AG09309 (cell line): ENCODE results near the gene ACTN1.
A peak's percentile ranks its signal among the peaks of the same experiment; 100 is the strongest.

ENCODE experiments used
- DNase-seq: peaks from one replicate; pipeline ENCODE4 v3.0.0-alpha.2; 2010; ENCODE audit warnings: low read depth
- H3K4me3 ChIP-seq: 2 replicates; pipeline ENCODE4 v1.5.1; 2011; ENCODE audit warnings: mild to moderate bottlenecking, low read depth, low read length, moderate library complexity; ENCODE audit not compliant: control insufficient read depth
- CTCF ChIP-seq: IDR thresholded peaks from 2 replicates; pipeline ENCODE4 v1.5.1; 2011; ENCODE audit warnings: mild to moderate bottlenecking, low read depth, low read length, inconsistent platforms; ENCODE audit not compliant: insufficient read depth, control insufficient read depth; ENCODE audit errors: missing control alignments

The ACTN1 gene

GRCh38 chr14:68840454-68840853 lies 138.6 kb downstream of the ACTN1 start:
- TF ChIP-seq CTCF = no peak
- DNase-seq = no peak
- H3K4me3 ChIP-seq = no peak overlapping the region

- no peak for TF ChIP-seq CTCF
- DNase-seq = no peak
- H3K4me3 ChIP-seq = no peak overlapping the region
Observed at GRCh38 chr14:68836082-68836481, 143.0 kb downstream of the ACTN1 start.

DNA sequence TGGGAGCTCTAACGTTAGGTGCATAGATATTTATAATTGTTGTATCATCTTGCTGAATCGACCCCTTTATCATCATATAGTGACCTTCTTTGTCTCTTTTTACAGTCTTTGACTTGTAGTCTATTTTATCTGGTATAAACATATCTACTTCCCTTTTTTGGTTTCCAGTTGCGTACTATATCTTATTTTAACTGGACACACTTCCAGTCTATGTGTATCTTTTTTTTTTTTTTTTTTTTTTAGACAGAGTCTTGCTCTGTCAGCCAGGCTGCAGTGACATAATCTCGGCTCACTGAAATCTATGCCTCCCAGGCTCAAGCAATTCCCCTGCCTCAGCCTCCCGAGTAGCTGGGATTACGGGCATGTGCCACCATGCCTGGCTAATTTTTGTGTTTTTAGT lies 144.3 kb downstream of the ACTN1 start:
- H3K4me3 ChIP-seq = no peak overlapping the region
- no peak for DNase-seq
- TF ChIP-seq CTCF = no peak

DNA sequence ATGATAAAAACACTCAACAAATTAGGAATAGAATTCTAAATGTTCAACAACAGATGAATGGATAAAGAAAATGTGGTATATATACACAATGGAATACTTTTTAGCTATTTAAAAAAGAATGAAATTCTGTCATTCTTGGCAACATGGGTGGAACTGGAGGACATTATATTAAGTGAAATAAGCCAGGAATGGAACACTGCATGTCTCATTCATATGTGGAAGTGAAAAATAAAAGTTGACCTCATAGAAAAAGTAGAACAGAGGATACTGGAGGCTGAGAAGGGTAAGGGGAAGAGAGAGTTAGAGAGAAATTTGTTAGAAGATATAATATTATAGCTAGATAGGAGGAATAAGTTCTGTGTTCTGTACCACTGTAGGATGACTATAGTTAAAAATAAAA lies 150.4 kb downstream of the ACTN1 start:
- no peak overlapping the region for H3K4me3 ChIP-seq
- DNase-seq = no peak
- no peak for TF ChIP-seq CTCF

DNA sequence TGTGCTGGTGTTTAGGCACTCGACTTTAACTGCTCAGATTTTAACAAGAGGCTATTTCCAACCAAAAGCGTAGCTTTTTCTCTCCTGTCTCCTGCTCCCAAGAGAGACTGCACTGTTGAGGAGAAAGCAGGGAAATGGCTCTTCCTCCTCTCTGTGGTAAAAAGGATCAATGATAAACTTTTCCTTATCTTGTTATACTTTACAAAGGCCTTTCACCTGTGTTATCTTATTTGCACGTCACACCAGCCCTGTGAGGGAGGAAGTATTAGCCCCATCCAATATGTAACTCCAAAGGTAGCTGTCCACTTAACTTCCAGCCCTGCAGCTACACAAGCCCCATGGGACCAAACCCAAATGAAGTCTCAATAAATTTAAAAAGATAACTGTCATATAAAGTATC lies 153.4 kb downstream of the ACTN1 start:
- DNase-seq = no peak
- TF ChIP-seq CTCF = no peak
- H3K4me3 ChIP-seq = no peak overlapping the region

DNA sequence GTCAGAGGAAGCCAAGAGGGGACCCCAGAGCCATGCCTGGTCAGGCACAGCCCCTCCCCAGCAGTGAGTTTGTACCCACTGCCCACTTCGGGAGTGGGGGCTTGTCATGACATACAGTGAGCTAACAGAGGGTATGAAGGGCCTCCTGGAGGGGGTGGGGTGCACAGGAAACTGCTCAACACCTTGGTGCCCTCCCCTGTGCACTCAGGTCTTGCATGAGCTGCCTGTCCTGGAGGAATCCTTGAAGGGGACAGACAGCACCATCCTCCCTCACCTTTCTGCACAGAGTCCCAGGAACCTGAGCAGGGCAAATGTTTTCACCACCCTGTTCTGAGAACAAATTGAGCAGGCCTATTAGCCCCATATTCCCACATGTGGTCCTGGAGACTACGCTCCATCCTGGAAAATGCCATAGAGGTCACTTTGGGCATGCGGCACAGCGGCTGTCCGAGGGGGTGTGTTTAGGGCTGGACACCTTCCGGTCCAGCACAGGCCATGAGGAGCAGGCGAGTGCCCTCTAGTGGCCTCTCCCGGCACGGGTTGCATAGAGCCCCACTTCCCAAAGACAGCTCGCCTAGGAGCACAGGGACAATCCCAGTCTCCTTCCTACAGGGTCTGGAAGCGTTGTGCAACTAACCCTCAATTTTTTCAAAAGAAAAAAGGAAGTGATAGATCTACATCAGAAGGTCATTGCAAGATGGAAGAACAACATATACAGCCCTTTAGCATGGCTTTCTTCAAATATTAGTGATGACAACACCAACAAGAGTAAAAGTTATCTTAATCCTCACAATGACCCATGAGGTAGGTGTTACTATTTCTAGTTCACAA lies 154.4 kb downstream of the ACTN1 start:
- no peak for DNase-seq
- TF ChIP-seq CTCF = peak; percentile 97
- no peak overlapping the region for H3K4me3 ChIP-seq
